SH-SY5Y (cell line): ENCODE measurements around the gene TMEM223.
A peak's percentile ranks its signal among the peaks of the same experiment; 100 is the strongest.

Source experiments
- GATA2 ChIP-seq: IDR thresholded peaks from 2 replicates; pipeline ENCODE4 v1.6.1; 2011; ENCODE audit warnings: mild to moderate bottlenecking, low read depth, low read length
- GATA3 ChIP-seq: IDR thresholded peaks from 2 replicates; pipeline ENCODE4 v1.6.1; 2011; ENCODE audit warnings: low read depth, mild to moderate bottlenecking, low read length, moderate library complexity

The TMEM223 gene

DNA sequence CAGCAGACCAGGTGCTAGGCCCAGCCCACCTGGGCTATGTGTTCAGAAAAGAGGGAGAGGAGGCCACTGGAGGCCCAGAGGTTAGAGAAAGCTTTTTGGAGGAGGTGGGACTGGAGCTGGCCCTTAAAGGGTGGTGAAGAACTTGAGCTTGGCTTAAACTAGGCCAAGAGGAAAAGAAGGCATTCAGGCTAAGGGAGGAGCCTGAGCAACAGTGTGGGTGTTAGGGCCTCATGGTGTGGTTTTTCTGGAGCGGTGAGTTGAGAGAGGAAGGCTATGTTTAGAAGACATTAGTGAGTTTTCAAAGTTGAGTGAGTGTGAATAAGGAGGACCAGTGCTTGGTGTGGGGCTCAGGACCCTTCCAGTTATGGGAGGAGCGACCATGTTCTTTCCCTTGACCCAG lies 14.4 kb downstream of the TMEM223 start:
- TF ChIP-seq GATA2 (no peak), GATA3 (no peak)

- TF ChIP-seq GATA2 (no peak), GATA3 (no peak)
Measured at GRCh38 chr11:62775646-62776045, 16.2 kb downstream of the TMEM223 start.

DNA sequence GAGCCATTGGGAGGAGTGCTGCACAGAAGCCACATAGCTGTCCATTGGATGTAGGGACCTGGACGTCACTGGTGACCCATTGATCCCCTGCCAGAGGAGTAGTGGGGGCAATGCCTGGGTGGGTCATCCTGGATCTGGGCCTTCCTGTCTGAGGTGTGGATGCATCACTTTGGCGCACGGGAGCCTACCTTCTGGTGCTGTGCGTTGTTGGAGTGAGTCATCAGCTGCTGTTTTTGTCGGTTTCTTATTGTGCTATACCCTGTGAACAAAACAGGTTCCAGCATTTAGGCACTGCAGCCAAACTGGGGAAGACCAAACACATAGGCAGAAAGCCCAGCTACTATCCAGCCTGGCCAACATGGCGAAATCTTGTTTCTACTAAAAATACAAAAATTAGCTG lies 17.4 kb downstream of the TMEM223 start:
- TF ChIP-seq GATA2, result no peak

- no peak for TF ChIP-seq GATA2
- no peak for TF ChIP-seq GATA3
Measured at GRCh38 chr11:62771144-62772021, 20.4 kb downstream of the TMEM223 start, which contains the start of gene TAF6L. TSS of gene TAF6L (plus strand) at chr11:62771396. CDS start at chr11:62775784, 4,388 bp downstream.

DNA sequence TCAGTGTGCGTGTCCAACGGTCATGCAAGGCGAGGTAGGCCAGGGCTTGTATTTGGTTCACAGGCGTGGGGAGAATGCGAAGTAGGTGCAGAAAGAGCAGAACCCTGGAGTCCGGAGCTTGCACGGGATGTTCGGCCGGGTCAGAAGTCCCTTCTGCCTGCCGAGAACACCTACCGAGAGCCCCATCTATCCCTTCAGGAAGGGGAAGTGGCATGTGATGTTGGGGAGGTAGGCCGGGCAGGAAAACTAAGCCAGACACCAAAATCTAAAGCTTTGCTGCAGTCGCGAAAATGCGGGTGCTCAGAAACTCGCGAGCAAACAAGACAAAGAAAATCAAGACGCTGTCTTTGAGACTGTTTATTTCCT lies 21.0 kb downstream of the TMEM223 start:
- TF ChIP-seq GATA3 (no peak), GATA2 (no peak)

GRCh38 chr11:62760867-62761227 lies 31.0 kb downstream of the TMEM223 start:
- 0 out of 2 replicates have a peak, but pooled peaks have one; percentile 12 for TF ChIP-seq GATA2

GRCh38 chr11:62757846-62758788 lies 33.7 kb downstream of the TMEM223 start:
- no peak for TF ChIP-seq GATA3
- no peak for TF ChIP-seq GATA2

DNA sequence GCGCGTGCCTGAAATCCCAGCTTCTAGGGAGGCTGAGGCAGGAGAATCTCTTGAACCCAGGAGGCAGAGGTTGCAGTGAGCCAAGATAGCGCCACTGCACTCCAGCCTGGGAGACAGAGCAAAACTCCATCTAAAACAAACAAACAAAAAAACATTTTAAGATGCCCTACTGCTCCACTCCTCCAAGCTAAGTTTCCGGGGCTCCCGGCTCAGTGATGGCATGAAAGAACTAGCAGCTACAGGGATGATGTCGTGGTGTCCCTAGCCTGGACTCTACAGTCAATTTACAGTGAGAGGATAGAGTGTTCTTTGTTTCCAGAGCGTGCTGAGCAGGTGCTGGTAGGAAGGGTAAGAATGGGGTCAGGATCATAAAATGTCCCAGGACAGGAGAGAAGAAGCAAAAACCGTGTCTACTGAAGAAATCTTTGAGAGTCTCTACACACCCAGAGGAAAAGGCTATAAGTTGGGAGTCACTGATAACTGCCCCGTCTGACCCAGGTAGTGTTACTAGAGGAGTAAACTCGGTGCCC lies 36.7 kb downstream of the TMEM223 start:
- TF ChIP-seq GATA2, result no peak

DNA sequence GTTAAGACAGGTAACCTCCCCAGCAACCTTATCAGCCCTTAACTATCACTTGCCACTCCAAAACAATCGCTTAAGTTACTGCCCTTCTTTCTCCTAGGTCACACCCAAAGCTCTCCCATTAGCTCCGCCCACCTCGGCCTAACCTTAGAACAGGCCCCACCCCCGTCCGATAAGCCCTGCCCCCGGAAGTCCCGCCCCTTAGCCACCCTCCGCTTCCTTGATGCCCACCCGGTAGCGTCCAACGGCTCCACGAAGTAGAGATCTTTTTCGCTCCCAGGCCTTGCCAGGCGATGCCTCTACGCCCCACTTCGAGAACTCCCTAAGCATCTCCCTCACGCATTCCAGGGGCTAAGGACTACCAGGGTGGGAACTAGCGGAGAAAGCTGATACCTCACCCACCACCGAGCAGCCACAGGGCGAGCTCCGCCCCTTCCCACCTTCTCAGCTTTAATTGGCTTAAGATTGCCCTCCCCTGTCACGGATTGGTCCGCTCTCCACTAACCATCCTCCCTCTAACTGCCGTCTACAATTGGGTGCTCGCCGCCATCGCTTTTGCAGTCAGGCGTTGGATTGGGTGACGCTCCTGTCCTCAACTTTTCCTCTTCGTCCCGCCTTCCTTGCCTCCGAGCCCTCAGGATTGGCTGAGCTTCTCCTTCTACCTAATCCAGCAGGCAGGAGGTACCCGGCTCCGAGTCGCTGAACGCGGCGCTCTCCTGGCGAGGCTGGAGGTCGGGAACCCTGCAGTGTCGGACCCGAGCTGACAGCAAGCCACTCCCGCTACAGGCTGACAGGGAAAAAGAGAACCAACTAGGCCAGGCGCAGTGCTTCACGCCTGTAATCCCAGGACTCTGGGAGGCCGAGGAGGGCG lies 37.8 kb downstream of the TMEM223 start, which contains the start of gene ZBTB3:
Gene ZBTB3, minus strand, starts transcription at position 425 of the 868 bp plus-strand sequence. CDS start 496 bp downstream, outside the sequence.
- TF ChIP-seq GATA2 (no peak), GATA3 (no peak)

DNA sequence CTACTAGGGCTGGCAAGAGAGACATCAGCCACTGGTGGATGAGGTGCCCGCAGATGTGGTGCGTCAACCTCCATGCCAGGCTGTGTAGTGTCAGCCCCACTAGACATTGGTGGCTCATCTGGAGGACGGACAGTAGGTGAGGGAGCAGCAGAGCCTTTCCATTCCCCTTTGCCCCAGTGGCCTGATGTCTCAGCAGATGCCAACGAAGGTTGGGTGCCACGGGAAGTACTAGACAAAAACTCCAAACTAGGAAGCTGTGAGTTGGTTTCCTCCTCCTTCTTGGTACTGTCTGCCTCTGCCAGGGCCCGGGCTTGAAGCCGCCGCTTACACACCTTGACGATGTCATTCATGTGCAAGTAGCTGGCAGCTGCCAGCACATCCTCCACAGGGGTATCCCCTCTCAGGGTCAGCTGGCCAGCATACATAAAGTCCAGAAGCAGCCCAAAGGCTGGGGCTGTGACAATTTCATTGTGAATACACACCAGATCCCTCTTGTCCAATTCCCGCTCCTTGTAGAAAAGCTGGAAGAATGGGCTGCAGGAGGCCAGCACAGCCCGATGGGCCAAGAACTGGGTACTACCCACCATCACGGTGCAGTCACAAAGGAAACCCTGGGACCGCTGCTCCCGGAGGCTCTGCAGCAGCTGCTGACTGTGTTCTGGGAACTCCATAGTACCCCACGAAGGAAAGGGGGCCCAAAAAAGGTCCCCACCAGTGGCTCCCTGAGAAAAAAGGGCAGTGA lies 38.6 kb downstream of the TMEM223 start:
- TF ChIP-seq GATA3 (no peak), GATA2 (no peak)

DNA sequence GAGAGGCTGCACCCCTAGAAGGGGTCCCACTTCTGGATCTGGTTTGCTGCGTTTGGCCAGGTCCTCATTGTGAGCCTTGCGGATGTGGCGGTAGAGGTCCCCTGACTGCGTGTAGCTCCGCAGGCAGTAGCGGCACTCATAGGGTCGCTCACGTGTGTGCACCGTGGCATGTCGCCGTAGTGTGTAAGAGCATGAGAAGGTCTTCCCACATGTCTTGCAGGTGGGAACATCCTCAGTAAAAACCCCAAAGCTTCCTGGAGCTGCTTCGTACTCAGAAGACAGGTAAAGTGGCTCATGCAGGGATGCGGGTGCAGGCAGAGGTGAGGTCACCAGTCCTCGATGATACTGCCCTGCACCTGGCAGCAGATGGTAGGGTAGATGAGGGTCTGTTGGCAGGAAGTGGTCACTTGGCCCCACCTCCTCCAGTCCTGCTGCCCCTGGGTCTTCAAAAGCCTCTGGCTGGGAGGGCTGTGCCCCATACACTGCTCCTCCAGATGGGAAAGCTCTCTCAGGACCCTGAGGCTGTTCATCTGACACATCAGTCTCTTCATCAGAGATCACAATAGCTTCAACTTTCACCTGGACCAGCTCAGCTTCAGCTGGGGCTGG lies 39.5 kb downstream of the TMEM223 start:
- TF ChIP-seq GATA2 (no peak), GATA3 (no peak)

DNA sequence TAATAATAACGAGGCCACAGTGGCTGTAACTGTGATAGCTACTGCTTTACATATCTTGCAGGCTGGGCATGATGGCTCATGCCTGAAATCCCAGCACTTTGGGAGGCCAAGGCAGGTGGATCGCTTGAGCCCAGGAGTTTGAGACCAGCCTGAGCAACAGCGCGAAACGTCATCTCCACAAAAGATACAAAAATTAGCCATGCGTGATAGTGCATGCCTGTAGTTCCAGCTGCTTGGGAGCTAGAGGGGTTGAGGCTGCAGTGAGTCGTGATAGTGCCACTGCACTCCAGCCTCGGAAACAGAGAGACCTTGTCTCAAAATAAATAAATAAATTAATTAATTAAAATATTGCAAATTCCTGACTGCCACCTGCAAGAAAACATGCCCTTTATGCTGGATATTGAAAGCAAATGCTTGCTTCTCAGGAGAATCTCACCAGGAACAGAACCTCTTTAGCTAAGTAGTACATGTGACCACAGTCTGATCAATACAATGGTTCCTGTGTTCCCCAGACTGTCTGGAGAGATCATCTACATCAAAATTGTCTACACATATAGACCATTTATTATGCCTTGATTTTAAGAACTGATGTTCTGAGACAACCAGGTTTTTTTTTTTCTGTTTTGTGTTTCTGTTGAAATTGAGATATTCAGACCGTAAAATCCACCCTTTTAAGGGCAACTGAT lies 44.2 kb downstream of the TMEM223 start:
- TF ChIP-seq GATA3, result no peak
- no peak for TF ChIP-seq GATA2
